RWPE2 (cell line): ENCODE results near the gene CCDC158.

Experiments used
- ATAC-seq: fragments of 200-7000 bp; cut with Tn5 transposase; 3 replicates; pipeline ENCODE4 v1.9.1; 2021; ENCODE audit warnings: low read depth
- DNase-seq: peaks from one replicate; pipeline ENCODE4 v3.0.0-alpha.2; 2020; ENCODE audit warnings: low spot score
- H3K27ac ChIP-seq: fragments of 450-650 bp; 2 replicates; pipeline ENCODE4 v1.5.1; 2017; ENCODE audit warnings: mild to moderate bottlenecking; ENCODE audit not compliant: poor library complexity, severe bottlenecking
- H3K27me3 ChIP-seq: fragments of 250-450 bp; sonication (Bioruptor Pico); 2 replicates; pipeline ENCODE4 v1.5.1; 2021; ENCODE audit warnings: mild to moderate bottlenecking, moderate library complexity; ENCODE audit not compliant: insufficient read depth, poor library complexity, severe bottlenecking
- H3K36me3 ChIP-seq: fragments of 250-450 bp; sonication (Bioruptor Pico); 2 replicates; pipeline ENCODE4 v1.5.1; 2020; ENCODE audit warnings: low read depth, mild to moderate bottlenecking, moderate library complexity
- H3K4me1 ChIP-seq: fragments of 250-450 bp; sonication (Bioruptor Pico); 2 replicates; pipeline ENCODE4 v1.5.1; 2021; ENCODE audit warnings: mild to moderate bottlenecking, moderate library complexity; ENCODE audit not compliant: insufficient read depth, poor library complexity, severe bottlenecking
- H3K4me3 ChIP-seq: fragments of 250-450 bp; sonication (Bioruptor Pico); 2 replicates; pipeline ENCODE4 v1.5.1; 2021; ENCODE audit warnings: mild to moderate bottlenecking, moderate library complexity; ENCODE audit not compliant: severe bottlenecking
- H3K9me3 ChIP-seq: fragments of 250-450 bp; sonication (Bioruptor Pico); 2 replicates; pipeline ENCODE4 v1.5.1; 2021; ENCODE audit warnings: mild to moderate bottlenecking, moderate library complexity; ENCODE audit not compliant: severe bottlenecking
- TF ChIP-seq, protein P1 (sequence below): fragments of 450-650 bp; IDR thresholded peaks from one replicate; pipeline ENCODE4 v1.5.1; 2017; ENCODE audit warnings: mild to moderate bottlenecking, moderate library complexity; ENCODE audit not compliant: poor library complexity, severe bottlenecking

Gene CCDC158

DNA sequence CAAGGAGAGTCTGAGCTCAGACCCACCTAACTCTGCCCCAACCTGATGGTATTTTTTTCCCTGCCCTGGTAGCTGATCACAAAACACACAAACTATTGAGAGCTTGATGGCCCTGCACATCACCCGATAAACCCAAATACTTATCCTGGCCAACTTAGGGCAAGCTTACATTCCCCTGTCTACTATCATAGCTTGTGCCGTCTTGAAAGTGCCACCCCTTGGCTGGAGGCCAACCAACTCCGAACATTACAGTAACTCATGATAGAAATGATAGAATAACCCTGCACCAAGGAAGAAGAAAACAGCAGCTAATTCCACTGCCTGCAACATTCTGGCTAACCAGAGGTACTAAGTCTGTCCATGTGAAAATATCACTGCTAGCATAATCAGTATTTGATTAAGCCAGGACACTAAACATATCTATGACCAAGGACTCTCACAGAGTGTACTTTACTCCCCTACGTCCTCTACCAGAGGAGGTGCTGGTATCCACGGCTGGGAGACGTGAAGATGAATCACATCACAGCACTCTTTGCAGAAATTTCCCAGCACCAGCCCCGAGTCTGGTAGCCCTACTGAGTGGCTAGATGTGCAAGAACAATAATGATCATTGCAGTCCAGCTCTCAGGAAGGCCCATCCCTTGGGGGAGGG, 105.5 kb downstream of the CCDC158 start:
- TF ChIP-seq, protein P1, sequence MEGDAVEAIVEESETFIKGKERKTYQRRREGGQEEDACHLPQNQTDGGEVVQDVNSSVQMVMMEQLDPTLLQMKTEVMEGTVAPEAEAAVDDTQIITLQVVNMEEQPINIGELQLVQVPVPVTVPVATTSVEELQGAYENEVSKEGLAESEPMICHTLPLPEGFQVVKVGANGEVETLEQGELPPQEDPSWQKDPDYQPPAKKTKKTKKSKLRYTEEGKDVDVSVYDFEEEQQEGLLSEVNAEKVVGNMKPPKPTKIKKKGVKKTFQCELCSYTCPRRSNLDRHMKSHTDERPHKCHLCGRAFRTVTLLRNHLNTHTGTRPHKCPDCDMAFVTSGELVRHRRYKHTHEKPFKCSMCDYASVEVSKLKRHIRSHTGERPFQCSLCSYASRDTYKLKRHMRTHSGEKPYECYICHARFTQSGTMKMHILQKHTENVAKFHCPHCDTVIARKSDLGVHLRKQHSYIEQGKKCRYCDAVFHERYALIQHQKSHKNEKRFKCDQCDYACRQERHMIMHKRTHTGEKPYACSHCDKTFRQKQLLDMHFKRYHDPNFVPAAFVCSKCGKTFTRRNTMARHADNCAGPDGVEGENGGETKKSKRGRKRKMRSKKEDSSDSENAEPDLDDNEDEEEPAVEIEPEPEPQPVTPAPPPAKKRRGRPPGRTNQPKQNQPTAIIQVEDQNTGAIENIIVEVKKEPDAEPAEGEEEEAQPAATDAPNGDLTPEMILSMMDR, result no peak
- no peaks in the 10 kb centered on the region for H3K9me3 ChIP-seq
- H3K4me1 ChIP-seq, result no peaks in the 10 kb centered on the region
- no peak for DNase-seq
- ATAC-seq, result no peak
- H3K4me3 ChIP-seq, result no peak overlapping the region
- no peak overlapping the region for H3K27ac ChIP-seq
- H3K36me3 ChIP-seq, result no peaks in the 10 kb centered on the region
- H3K27me3 ChIP-seq, result no peaks in the 10 kb centered on the region

DNA sequence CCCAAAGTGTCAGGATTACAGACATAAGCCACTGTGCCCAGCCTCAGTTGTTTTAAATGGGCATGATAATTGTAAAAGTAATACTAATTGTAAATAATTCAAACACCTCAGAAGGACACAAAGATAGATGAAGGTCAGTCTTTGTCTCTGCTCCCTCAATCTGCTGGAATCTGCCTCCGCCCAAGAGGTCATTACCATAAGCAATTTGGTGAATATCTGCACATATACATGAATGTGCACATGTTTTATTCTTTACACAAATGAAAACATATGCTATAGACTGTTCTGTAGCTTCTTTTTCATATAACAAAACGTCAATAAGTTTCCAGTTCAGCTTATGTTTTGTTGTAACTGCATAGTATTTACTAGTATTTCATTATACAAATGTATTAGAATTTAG, 107.4 kb downstream of the CCDC158 start:
- no peaks in the 10 kb centered on the region for H3K9me3 ChIP-seq
- H3K4me1 ChIP-seq, result no peaks in the 10 kb centered on the region
- ATAC-seq (no peak), DNase-seq (no peak)
- no peak overlapping the region for H3K27ac ChIP-seq
- no peak overlapping the region for H3K4me3 ChIP-seq
- H3K27me3 ChIP-seq, result no peaks in the 10 kb centered on the region
- H3K36me3 ChIP-seq, result peaks cover 4% of the 10 kb centered on the region; the same call in 1 of the 2 replicates
- TF ChIP-seq, protein P1, result no peak

DNA sequence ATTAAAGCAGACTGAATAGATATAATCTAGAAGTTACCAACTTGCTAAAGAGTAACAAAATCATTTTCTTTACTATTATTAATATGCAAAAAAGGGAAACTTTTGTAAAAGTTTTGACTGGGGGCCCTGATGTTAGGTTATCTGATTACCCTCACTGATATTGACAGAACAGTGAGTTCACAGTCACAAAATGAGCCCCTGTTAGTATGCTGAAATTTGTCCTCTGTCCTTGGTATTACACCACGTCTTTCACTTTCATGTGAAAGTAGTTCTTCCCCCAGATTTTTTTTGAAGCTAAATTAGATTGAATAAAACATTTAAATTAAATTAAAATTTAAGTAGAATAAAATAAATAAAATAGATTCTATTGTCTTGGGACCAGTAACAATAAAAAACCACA, 108.5 kb downstream of the CCDC158 start:
- peaks cover 4% of the 10 kb centered on the region; the same call in 1 of the 2 replicates for H3K36me3 ChIP-seq
- TF ChIP-seq, protein P1, result no peak

DNA sequence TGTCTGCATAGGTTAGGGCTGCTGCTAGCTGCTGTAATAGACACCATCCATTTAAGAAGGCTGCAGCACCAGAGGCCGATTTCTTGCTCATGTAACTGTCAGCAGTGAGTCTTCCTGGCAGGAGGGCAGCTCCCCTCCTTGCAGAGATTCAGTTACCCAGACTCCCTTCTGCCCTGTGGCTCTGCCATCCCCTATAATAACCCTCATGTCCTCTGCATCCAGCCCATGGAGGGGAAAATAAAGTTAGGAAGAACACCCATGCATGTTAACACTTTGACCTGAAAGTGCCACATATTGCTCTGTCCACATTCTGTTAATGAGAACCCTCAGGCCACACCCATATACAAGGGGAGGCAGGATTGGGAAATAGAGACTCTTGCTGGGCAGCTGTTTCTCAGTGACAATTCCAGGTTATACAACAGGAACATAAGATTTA, 109.0 kb downstream of the CCDC158 start:
- peaks cover 4% of the 10 kb centered on the region; the same call in 1 of the 2 replicates for H3K36me3 ChIP-seq
- no peak overlapping the region for H3K4me3 ChIP-seq
- ATAC-seq, result no peak; the same call in 2 of the 3 replicates
- TF ChIP-seq, protein P1, result no peak
- no peaks in the 10 kb centered on the region for H3K4me1 ChIP-seq
- no peaks in the 10 kb centered on the region for H3K9me3 ChIP-seq
- H3K27ac ChIP-seq, result no peak overlapping the region
- no peak for DNase-seq
- H3K27me3 ChIP-seq, result no peaks in the 10 kb centered on the region

More for the DNA sequence above, 108.5 kb downstream of the CCDC158 start:
- Histone ChIP-seq H3K27me3 (no peaks in the 10 kb centered on the region), H3K4me1 (no peaks in the 10 kb centered on the region), H3K27ac (no peak overlapping the region), H3K9me3 (no peaks in the 10 kb centered on the region), H3K4me3 (no peak overlapping the region)
- ATAC-seq (no peak), DNase-seq (no peak)

DNA sequence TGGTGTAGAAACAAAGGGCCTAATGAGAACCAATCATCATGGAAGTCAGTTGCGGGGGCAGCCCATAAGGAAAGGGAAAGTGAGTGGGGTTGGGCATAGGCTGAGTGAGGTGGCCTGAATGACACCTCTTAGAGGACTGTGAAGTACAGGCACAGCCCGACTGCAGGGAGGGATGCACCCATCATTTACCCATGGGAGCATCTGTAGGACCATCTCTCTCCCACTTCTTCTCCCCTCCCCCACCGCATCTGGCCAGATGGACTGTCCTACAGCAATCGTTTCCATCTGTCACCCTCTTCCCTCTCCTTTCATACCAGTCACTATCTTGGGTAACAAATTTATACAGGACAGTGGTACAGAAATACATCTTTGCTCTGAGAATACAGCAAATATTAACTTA, 110.3 kb downstream of the CCDC158 start:
- H3K9me3 ChIP-seq, result no peaks in the 10 kb centered on the region
- H3K36me3 ChIP-seq, result peaks cover 4% of the 10 kb centered on the region; the same call in 1 of the 2 replicates
- no peaks in the 10 kb centered on the region for H3K27me3 ChIP-seq
- TF ChIP-seq, protein P1, result no peak
- H3K4me1 ChIP-seq, result peaks cover under 1% of the 10 kb centered on the region
- no peak overlapping the region for H3K4me3 ChIP-seq
- no peak for DNase-seq
- no peak for ATAC-seq
- no peak overlapping the region for H3K27ac ChIP-seq
